Mesenchymal stem cell (in vitro differentiated cells and primary cell): Measurements from ENCODE around the gene RUFY4.

Experiments
- DNase-seq: peaks from one replicate; pipeline ENCODE4 v3.0.0-alpha.2; 2013
- H2AFZ ChIP-seq: one replicate; pipeline ENCODE4 v1.6.1; 2013; ENCODE audit warnings: low read depth, mild to moderate bottlenecking, control low read depth, inconsistent platforms, low read length, moderate library complexity
- H2AK5ac ChIP-seq: 2 replicates; pipeline ENCODE4 v1.6.1; 2013; ENCODE audit warnings: low read length, moderate library complexity, mild to moderate bottlenecking, inconsistent platforms; ENCODE audit not compliant: severe bottlenecking
- H2BK120ac ChIP-seq: one replicate; pipeline ENCODE4 v1.6.1; 2013; ENCODE audit warnings: low read depth, mild to moderate bottlenecking, inconsistent platforms, low read length, moderate library complexity
- H2BK12ac ChIP-seq, 2 experiments: one replicate each; pipeline ENCODE4 v1.6.1; 2013; ENCODE audit warnings: inconsistent platforms in 2 of 2, low read length in 2 of 2, mild to moderate bottlenecking in 2 of 2, moderate library complexity in 2 of 2, control low read depth in 1 of 2
- H2BK15ac ChIP-seq: one replicate; pipeline ENCODE4 v1.6.1; 2013; ENCODE audit warnings: mild to moderate bottlenecking, low read depth, inconsistent platforms; ENCODE audit not compliant: poor library complexity, severe bottlenecking
- H2BK5ac ChIP-seq: 2 replicates; pipeline ENCODE4 v1.6.1; 2013; ENCODE audit warnings: low read depth, mild to moderate bottlenecking, low read length, control low read depth, inconsistent platforms; ENCODE audit not compliant: poor library complexity, severe bottlenecking
- H3K14ac ChIP-seq, 2 experiments: one replicate each; pipeline ENCODE4 v1.6.1; 2013; ENCODE audit warnings: inconsistent platforms in 2 of 2, low read length in 2 of 2, control low read depth in 1 of 2, mild to moderate bottlenecking in 1 of 2, moderate library complexity in 1 of 2
- H3K18ac ChIP-seq, 2 experiments: one replicate each; pipeline ENCODE4 v1.6.1; 2013; ENCODE audit warnings: inconsistent platforms in 2 of 2, low read length in 2 of 2, control low read depth in 1 of 2, low read depth in 1 of 2, mild to moderate bottlenecking in 1 of 2
- H3K23ac ChIP-seq, 2 experiments: one replicate each; pipeline ENCODE4 v1.6.1; 2013; ENCODE audit warnings: inconsistent platforms in 2 of 2, low read length in 2 of 2, mild to moderate bottlenecking in 2 of 2, moderate library complexity in 2 of 2, control low read depth in 1 of 2
- H3K27ac ChIP-seq: 2 replicates; pipeline ENCODE4 v1.5.1; 2013; ENCODE audit warnings: mild to moderate bottlenecking, moderate library complexity, low read length, control low read depth, inconsistent platforms; ENCODE audit not compliant: poor library complexity, severe bottlenecking
- H3K27me3 ChIP-seq, 2 experiments: 2 replicates each; pipeline versions ENCODE4 v1.6.1 to v1.7.0; 2013; ENCODE audit warnings: low read length in 2 of 2, mild to moderate bottlenecking in 2 of 2, moderate library complexity in 2 of 2, control low read depth in 1 of 2, inconsistent platforms in 1 of 2; ENCODE audit not compliant: control insufficient read depth in 1 of 2, insufficient read depth in 1 of 2
- H3K36me3 ChIP-seq, 2 experiments: 2 replicates each; pipeline versions ENCODE4 v1.6.1 to v1.7.0; 2013; ENCODE audit warnings: low read length in 2 of 2, control low read depth in 1 of 2, inconsistent platforms in 1 of 2, low read depth in 1 of 2, mild to moderate bottlenecking in 1 of 2; ENCODE audit not compliant: insufficient read depth in 2 of 2, control insufficient read depth in 1 of 2
- H3K4ac ChIP-seq, 2 experiments: one replicate each; pipeline ENCODE4 v1.6.1; 2013; ENCODE audit warnings: inconsistent platforms in 2 of 2, low read length in 2 of 2, mild to moderate bottlenecking in 2 of 2, moderate library complexity in 2 of 2, control low read depth in 1 of 2, low read depth in 1 of 2
- H3K4me1 ChIP-seq: 2 replicates; pipeline ENCODE4 v1.6.1; 2013; ENCODE audit warnings: low read depth, low read length, control low read depth; ENCODE audit not compliant: control insufficient read depth, insufficient read depth
- H3K4me2 ChIP-seq: 2 replicates; pipeline ENCODE4 v1.6.1; 2013; ENCODE audit warnings: low read length, mild to moderate bottlenecking, inconsistent platforms; ENCODE audit not compliant: poor library complexity, severe bottlenecking
- H3K4me3 ChIP-seq, 2 experiments: 2 replicates each; pipeline versions ENCODE4 v1.5.1 to v1.7.0; 2013; ENCODE audit warnings: low read length in 2 of 2, mild to moderate bottlenecking in 2 of 2, control low read depth in 1 of 2, low read depth in 1 of 2; ENCODE audit not compliant: insufficient read depth in 1 of 2
- H3K79me1 ChIP-seq: replicated peaks from 2 replicates; pipeline ENCODE4 v1.6.1; 2013; ENCODE audit warnings: mild to moderate bottlenecking, control low read depth, low read length, inconsistent platforms; ENCODE audit not compliant: poor library complexity, severe bottlenecking
- H3K9ac ChIP-seq: 2 replicates; pipeline ENCODE4 v1.7.0; 2013; ENCODE audit warnings: mild to moderate bottlenecking, low read length, moderate library complexity
- H3K9me3 ChIP-seq: 2 replicates; pipeline ENCODE4 v1.7.0; 2013; ENCODE audit warnings: mild to moderate bottlenecking, low read length; ENCODE audit not compliant: control insufficient read depth
- H4K8ac ChIP-seq: one replicate; pipeline ENCODE4 v1.6.1; 2013; ENCODE audit warnings: inconsistent platforms, mild to moderate bottlenecking, low read length, moderate library complexity
- H4K91ac ChIP-seq: one replicate; pipeline ENCODE4 v1.6.1; 2013; ENCODE audit warnings: mild to moderate bottlenecking, low read length, inconsistent platforms
- WGBS: methylation state at CpG from one replicate; pipeline ENCODE4 v1.1.7; 2013; ENCODE audit warnings: mixed read lengths; 5-methylcytosine and 5-hydroxymethylcytosine counted together

RUFY4 gene

GRCh38 chr2:218026676-218027425 lies 42.2 kb upstream of the RUFY4 start:
- Histone ChIP-seq H3K4me3 (no peak overlapping the region), H3K9me3 (no peaks in the 10 kb centered on the region), H3K23ac (no peak overlapping the region), H3K14ac (no peak overlapping the region), H3K9ac (no peak overlapping the region), H3K79me1 (no peaks in the 10 kb centered on the region), H3K4ac (no peak overlapping the region), H3K4me2 (no peak overlapping the region), H4K8ac (no peak overlapping the region), H3K27me3 (peaks cover 29 to 36% of the 10 kb centered on the region in 2 experiments), H2BK15ac (no peak overlapping the region), H2BK5ac (no peak overlapping the region), H2BK120ac (no peak overlapping the region), H3K4me1 (peaks cover under 1% of the 10 kb centered on the region), H4K91ac (no peak overlapping the region), H2BK12ac (no peak overlapping the region), H2AFZ (no peak overlapping the region), H3K36me3 (no peaks in the 10 kb centered on the region), H3K18ac (no peak overlapping the region), H2AK5ac (no peak overlapping the region), H3K27ac (no peak overlapping the region)
- DNase-seq = no peak
- 86% methylated on average over 14 of the region's 17 CpGs for WGBS

- H3K4me1 ChIP-seq = no peaks in the 10 kb centered on the region
- H3K4me3 ChIP-seq = no peak overlapping the region
- H4K8ac ChIP-seq = no peak overlapping the region
- no peak for DNase-seq
- H2AK5ac ChIP-seq = no peak overlapping the region
- no peaks in the 10 kb centered on the region for H3K79me1 ChIP-seq
- no peak overlapping the region for H3K4me2 ChIP-seq
- H3K18ac ChIP-seq = no peak overlapping the region
- no peak overlapping the region for H2BK5ac ChIP-seq
- H3K9me3 ChIP-seq = no peaks in the 10 kb centered on the region
- H2BK12ac ChIP-seq = no peak overlapping the region
- H3K4ac ChIP-seq = no peak overlapping the region
- H2BK15ac ChIP-seq = no peak overlapping the region
- no peak overlapping the region for H3K27ac ChIP-seq
- H3K36me3 ChIP-seq = no peaks in the 10 kb centered on the region
- 90% methylated on average over 6 of the region's 6 CpGs for WGBS
- H4K91ac ChIP-seq = no peak overlapping the region
- no peak overlapping the region for H3K23ac ChIP-seq
- no peak overlapping the region for H3K9ac ChIP-seq
- H2BK120ac ChIP-seq = no peak overlapping the region
- H3K14ac ChIP-seq = no peak overlapping the region
- no peak overlapping the region for H2AFZ ChIP-seq
- H3K27me3 ChIP-seq = peaks cover 34 to 43% of the 10 kb centered on the region in 2 experiments
Measured at GRCh38 chr2:218027426-218028188, 41.4 kb upstream of the RUFY4 start.

GRCh38 chr2:218028189-218028495 lies 40.9 kb upstream of the RUFY4 start:
- Histone ChIP-seq H3K4me1 (no peaks in the 10 kb centered on the region), H4K8ac (no peak overlapping the region), H2BK120ac (no peak overlapping the region), H3K14ac (no peak overlapping the region), H3K27ac (no peak overlapping the region), H2BK12ac (no peak overlapping the region), H3K79me1 (no peaks in the 10 kb centered on the region), H3K27me3 (peaks cover 36 to 48% of the 10 kb centered on the region in 2 experiments), H3K18ac (no peak overlapping the region), H2BK5ac (no peak overlapping the region), H2BK15ac (no peak overlapping the region), H2AFZ (no peak overlapping the region), H3K23ac (no peak overlapping the region), H2AK5ac (no peak overlapping the region), H3K9me3 (no peaks in the 10 kb centered on the region), H3K9ac (no peak overlapping the region), H3K4me2 (no peak overlapping the region), H3K4me3 (no peak overlapping the region), H4K91ac (no peak overlapping the region), H3K4ac (no peak overlapping the region), H3K36me3 (no peaks in the 10 kb centered on the region)
- 90% methylated on average over 2 of the region's 2 CpGs for WGBS
- no peak for DNase-seq

GRCh38 chr2:218028562-218029348 lies 40.3 kb upstream of the RUFY4 start:
- Histone ChIP-seq H3K4me3 (no peak overlapping the region), H3K9me3 (no peaks in the 10 kb centered on the region), H3K4me2 (no peak overlapping the region), H3K23ac (no peak overlapping the region), H3K4me1 (peaks cover 3% of the 10 kb centered on the region), H3K79me1 (no peaks in the 10 kb centered on the region), H3K27me3 (peaks cover 37 to 55% of the 10 kb centered on the region in 2 experiments), H2BK15ac (no peak overlapping the region), H4K91ac (no peak overlapping the region), H3K14ac (no peak overlapping the region), H2AFZ (no peak overlapping the region), H3K36me3 (no peaks in the 10 kb centered on the region), H3K18ac (no peak overlapping the region), H3K9ac (no peak overlapping the region), H3K27ac (no peak overlapping the region), H2BK120ac (no peak overlapping the region), H2BK5ac (no peak overlapping the region), H3K4ac (no peak overlapping the region), H2AK5ac (no peak overlapping the region), H2BK12ac (no peak overlapping the region), H4K8ac (no peak overlapping the region)
- no peak for DNase-seq
- 74% methylated on average over 5 of the region's 6 CpGs for WGBS
